T-helper 9 cell (primary cell): ENCODE measurements around the gene AOC3.
"Not testable (repeated sequence)": the region's sequence is repeated elsewhere in the genome, so short reads cannot be mapped to it uniquely, and the experiment has no call there.

Experiments used
- DNase-seq: peaks from one replicate; pipeline ENCODE4 v3.0.0-alpha.2; 2020

AOC3 gene

GRCh38 chr17:42894283-42895184, 43.5 kb downstream of the AOC3 start:
- DNase-seq = no peak

- no peak for DNase-seq
Measured at GRCh38 chr17:42895185-42895555, 44.2 kb downstream of the AOC3 start.

GRCh38 chr17:42898147-42898811, 47.3 kb downstream of the AOC3 start:
- no peak for DNase-seq

- DNase-seq = not testable (repeated sequence)
Measured at GRCh38 chr17:42899981-42900380, 49.0 kb downstream of the AOC3 start.

GRCh38 chr17:42900460-42901331, 49.7 kb downstream of the AOC3 start, which contains the start of gene G6PC1:
Gene G6PC1, plus strand, starts transcription at chr17:42900799. Its CDS starts 78 bp downstream, at chr17:42900877.
- DNase-seq = no peak

- no peak for DNase-seq
Measured at GRCh38 chr17:42901535-42902229, 50.7 kb downstream of the AOC3 start.

- DNase-seq = no peak
Measured at GRCh38 chr17:42904110-42904469, 53.1 kb downstream of the AOC3 start.

- no peak for DNase-seq
Measured at GRCh38 chr17:42906772-42907446, 55.9 kb downstream of the AOC3 start.
